Panc1 (cell line): ENCODE results near the gene AVL9. TPM values are rescaled to one million over a fixed set of nuclear protein-coding genes. Genes with fewer than 3 reads are reported as not detected.
A peak's percentile ranks its signal among the peaks of the same experiment; 100 is the strongest.

Experiments used
- ATAC-seq: fragments of 200-7000 bp; cut with Tn5 transposase; 2 replicates; pipeline ENCODE4 v1.9.1; 2020; ENCODE audit warnings: mild to moderate bottlenecking, moderate library complexity
- BruUV-seq: library from RNA; stranded (reverse); fragments of 400-500 nt; replicated peaks from 2 replicates; lab custom pipeline; 2021; lab: Mats Ljungman, UMichigan
- CTCF ChIA-PET: fragments of 300-600 bp; sonication (Branson Sonifier 250); formaldehyde crosslinking; loops from one replicate; lab custom pipeline; 2022; ENCODE audit warnings: antibody characterized with exemption; lab: Charles Lee
- POLR2A ChIA-PET: fragments of 300-600 bp; sonication (Branson Sonifier 250); formaldehyde crosslinking; loops from one replicate; lab custom pipeline; 2022; ENCODE audit warnings: antibody characterized with exemption; lab: Charles Lee
- DNase-seq: peaks from one replicate; pipeline ENCODE4 v3.0.0-alpha.2; 2010; ENCODE audit warnings: low read depth, low spot score
- H3K27ac ChIP-seq: 2 replicates; pipeline ENCODE4 v1.5.1; 2011; ENCODE audit warnings: mild to moderate bottlenecking, low read length, inconsistent platforms
- H3K27me3 ChIP-seq: fragments of 200-500 bp; sonication (Bioruptor generic); 2 replicates; pipeline ENCODE4 v1.6.0; 2014; ENCODE audit warnings: low read length, inconsistent platforms; ENCODE audit not compliant: control insufficient read depth, insufficient read depth
- H3K36me3 ChIP-seq: fragments of 200-500 bp; sonication (Bioruptor generic); 2 replicates; pipeline ENCODE4 v1.5.1; 2014; ENCODE audit warnings: inconsistent platforms, mild to moderate bottlenecking, low read length, moderate library complexity; ENCODE audit not compliant: control insufficient read depth, insufficient read depth
- H3K4me1 ChIP-seq: 2 replicates; pipeline ENCODE4 v1.5.1; 2011; ENCODE audit warnings: inconsistent platforms, mild to moderate bottlenecking, low read length, moderate library complexity; ENCODE audit not compliant: control insufficient read depth, insufficient read depth
- H3K4me3 ChIP-seq, 2 experiments: 2 replicates each; pipeline ENCODE4 v1.5.1; 2011 to 2012; ENCODE audit warnings: low read depth in 2 of 2, low read length in 2 of 2, mild to moderate bottlenecking in 2 of 2, inconsistent platforms in 1 of 2, moderate library complexity in 1 of 2
- H3K9me3 ChIP-seq: fragments of 200-500 bp; sonication (Bioruptor generic); 2 replicates; pipeline ENCODE4 v1.5.1; 2014; ENCODE audit warnings: low read depth, mild to moderate bottlenecking, inconsistent platforms, low read length, moderate library complexity; ENCODE audit not compliant: control insufficient read depth, insufficient read depth
- CTCF ChIP-seq: fragments of 450-650 bp; IDR thresholded peaks from 2 replicates; pipeline ENCODE4 v1.5.1; 2017; ENCODE audit warnings: mild to moderate bottlenecking
- POLR2AphosphoS5 ChIP-seq: IDR thresholded peaks from 2 replicates; pipeline ENCODE4 v1.6.1; 2012; ENCODE audit warnings: mild to moderate bottlenecking, low read depth, low read length, moderate library complexity
- REST ChIP-seq, 2 experiments: IDR thresholded peaks; 2 replicates each; pipeline ENCODE4 v1.6.1; 2011 to 2012; ENCODE audit warnings: low read depth in 2 of 2, control low read depth in 1 of 2, low read length in 1 of 2, mild to moderate bottlenecking in 1 of 2, moderate library complexity in 1 of 2; ENCODE audit not compliant: insufficient read depth in 1 of 2
- SIN3A ChIP-seq: IDR thresholded peaks from 2 replicates; pipeline ENCODE4 v1.6.1; 2012; ENCODE audit warnings: low read depth, mild to moderate bottlenecking, low read length, moderate library complexity, borderline replicate concordance; ENCODE audit not compliant: insufficient read depth
- TCF7L2 ChIP-seq: IDR thresholded peaks from 2 replicates; pipeline ENCODE4 v1.6.1; 2011; ENCODE audit warnings: mild to moderate bottlenecking, low read depth, low read length, inconsistent platforms
- in situ Hi-C: cut with HindIII; loops from 2 replicates; pipeline ENCODE4 v1.10.0; 2016; ENCODE audit warnings: low sequenced_read_pairs, low pct_unique_long_range_greater_than_20kb
- intact Hi-C: fragments of 100-400 bp; cut with micrococcal nuclease; formaldehyde crosslinking; loops from one replicate; pipeline ENCODE4 v1.10.0; 2022; ENCODE audit not compliant: unreplicated experiment
- total RNA-seq: library from RNA; stranded (reverse); gene quantifications from one replicate; pipeline ENCODE4 v1.2.1, GENCODE V29; 2021; ENCODE audit not compliant: unreplicated experiment

AVL9 gene
- total RNA-seq, 1 experiment from 2014 or later: 66.6 TPM

- ChIA-PET POLR2A (no interaction called here), CTCF (no interaction called here)
- no peak for DNase-seq
- Histone ChIP-seq H3K9me3 (peaks cover 4% of the 10 kb centered on the region; the same call in 1 of the 2 replicates), H3K27ac (no peak overlapping the region), H3K4me3 (no peak overlapping the region), H3K4me1 (peaks cover 17% of the 10 kb centered on the region), H3K27me3 (no peaks in the 10 kb centered on the region), H3K36me3 (no peaks in the 10 kb centered on the region)
- ATAC-seq: no peak
- TF ChIP-seq TCF7L2 (no peak), CTCF (no peak), SIN3A (no peak), POLR2AphosphoS5 (no peak), REST (IDR thresholded peaks at IDR 0.05; ENCODE audit: insufficient read depth in 1 of 2, low read depth in 2 of 2, low read length in 1 of 2) (no peak)
- intact Hi-C loops (no loop called here), in situ Hi-C loops (no loop called here)
- BruUV-seq: no TSS peak
These were observed 7.4 kb downstream of the AVL9 start for GRCh38 chr7:32502728-32503127.

- Histone ChIP-seq H3K4me3 (peak overlapping the region in 1 of 2 experiments; percentile 14; a peak in 2 of 4 replicates), H3K27ac (peak overlapping the region; percentile 45; the same call in 1 of the 2 replicates), H3K4me1 (peaks cover 7% of the 10 kb centered on the region), H3K9me3 (peaks cover 11% of the 10 kb centered on the region; the same call in 1 of the 2 replicates), H3K36me3 (no peaks in the 10 kb centered on the region), H3K27me3 (no peaks in the 10 kb centered on the region)
- TF ChIP-seq REST (IDR thresholded peaks at IDR 0.05; ENCODE audit: insufficient read depth in 1 of 2, low read depth in 2 of 2, low read length in 1 of 2) (no peak), POLR2AphosphoS5 (no peak), CTCF (no peak), TCF7L2 (no peak), SIN3A (no peak)
- DNase-seq: peak; percentile 78
- ChIA-PET CTCF (no interaction called here), POLR2A (no interaction called here)
- in situ Hi-C loops (no loop called here), intact Hi-C loops (no loop called here)
- ATAC-seq: peak; percentile 91
- no TSS peak for BruUV-seq
These were observed 11.2 kb downstream of the AVL9 start for GRCh38 chr7:32506266-32507054.
